ENCODE results near the gene ACSL1. TPM values are rescaled to one million over a fixed set of nuclear protein-coding genes. Genes with fewer than 3 reads are reported as not detected.
"Not testable (repeated sequence)": the region's sequence is repeated elsewhere in the genome, so short reads cannot be mapped to it uniquely, and the experiment has no call there.

The ACSL1 gene
- total RNA-seq, 1 experiment from 2014 or later, result 20.0 TPM

DNA sequence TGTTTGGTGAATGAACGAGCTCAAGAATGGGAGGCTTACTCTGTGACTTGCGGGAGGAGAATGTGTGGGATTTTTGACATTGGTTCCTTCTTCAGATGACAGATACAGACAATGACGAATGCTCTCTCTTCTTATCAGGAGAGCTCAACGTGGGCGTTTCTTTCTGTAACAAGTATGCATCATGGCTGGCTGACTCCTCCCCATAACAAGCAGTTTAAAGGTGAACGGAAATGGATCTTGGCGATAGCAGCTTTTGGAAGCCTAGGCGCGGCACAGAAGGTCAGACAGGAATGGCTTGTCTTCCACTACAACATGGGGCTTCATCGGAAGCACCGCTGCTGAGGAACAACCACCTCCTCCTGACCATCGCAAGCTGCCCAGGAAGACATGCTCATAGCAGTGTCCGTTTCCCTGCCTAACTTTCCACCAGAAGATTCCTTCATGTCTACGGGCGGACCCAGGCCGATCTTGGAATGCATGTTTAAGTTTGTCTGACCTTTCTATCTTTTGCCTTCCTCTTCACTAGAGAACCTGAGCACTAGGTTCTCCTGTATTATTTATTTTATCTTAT lies 18.3 kb upstream of the ACSL1 start:
- CTCF ChIA-PET, result no interaction called here
- ATAC-seq, result no peak

GRCh38 chr4:184839075-184839399 lies 13.3 kb upstream of the ACSL1 start:
- peak overlapping the region; percentile 74; the same call in 1 of the 2 replicates for H3K4me2 ChIP-seq (ENCODE audit: low read length)
- ATAC-seq; H3K79me2 ChIP-seq (ENCODE audit: low read length); H3K9me2 ChIP-seq (replicated peaks; ENCODE audit: low read length); H3K9ac ChIP-seq (ENCODE audit: low read length); H3K4me3 ChIP-seq (ENCODE audit: low read length); H3K27me3 ChIP-seq (ENCODE audit: low read length); H3K27ac ChIP-seq (ENCODE audit: low read length); BruUV-seq (replicated peaks); H2AFZ ChIP-seq (ENCODE audit: low read length); H3K9me3 ChIP-seq (ENCODE audit: low read length); DNase-seq; POLR2A ChIA-PET (ENCODE audit: unreplicated experiment); H4K20me1 ChIP-seq (ENCODE audit: low read length); H3F3A ChIP-seq (ENCODE audit: low read length, unreplicated experiment); H3K36me3 ChIP-seq (ENCODE audit: low read depth, low read length); CTCF ChIA-PET: not testable (repeated sequence)
- intact Hi-C loops (cut with micrococcal nuclease), result loop anchor here (5.0 kb wide), 1 partner anchor 92 kb away; no protein-coding TSS in a partner anchor
- H3K4me1 ChIP-seq (ENCODE audit: insufficient read depth, low read length), result peaks cover 12% of the 10 kb centered on the region

More for the DNA sequence above, 18.3 kb upstream of the ACSL1 start:
- intact Hi-C loops (cut with micrococcal nuclease), result no loop called here
- Histone ChIP-seq H3K9ac (ENCODE audit: low read length) (no peak overlapping the region), H3K9me2 (replicated peaks; ENCODE audit: low read length) (no peaks in the 10 kb centered on the region), H3K27me3 (ENCODE audit: low read length) (no peaks in the 10 kb centered on the region), H3K4me2 (ENCODE audit: low read length) (no peak overlapping the region), H3F3A (ENCODE audit: low read length, unreplicated experiment) (no peaks in the 10 kb centered on the region), H3K4me1 (ENCODE audit: insufficient read depth, low read length) (peaks cover 20% of the 10 kb centered on the region), H3K9me3 (ENCODE audit: low read length) (no peaks in the 10 kb centered on the region), H2AFZ (ENCODE audit: low read length) (no peak overlapping the region), H4K20me1 (ENCODE audit: low read length) (no peaks in the 10 kb centered on the region), H3K36me3 (ENCODE audit: low read depth, low read length) (no peaks in the 10 kb centered on the region), H3K79me2 (ENCODE audit: low read length) (no peaks in the 10 kb centered on the region), H3K27ac (ENCODE audit: low read length) (no peak overlapping the region), H3K4me3 (ENCODE audit: low read length) (no peak overlapping the region)
- POLR2A ChIA-PET (ENCODE audit: unreplicated experiment), result interaction anchor here (0.5 kb wide), 1 partner anchor 98 kb away, joined by 3 read pairs; no protein-coding TSS in a partner anchor
- DNase-seq, result no peak
- TF ChIP-seq EZH2 (IDR thresholded peaks at IDR 0.05; ENCODE audit: low read length, unreplicated experiment) (no peak), EZH2phosphoT487 (IDR thresholded peaks at IDR 0.05; ENCODE audit: borderline replicate concordance, low read length) (no peak)
- TF ChIP-seq, protein P1, sequence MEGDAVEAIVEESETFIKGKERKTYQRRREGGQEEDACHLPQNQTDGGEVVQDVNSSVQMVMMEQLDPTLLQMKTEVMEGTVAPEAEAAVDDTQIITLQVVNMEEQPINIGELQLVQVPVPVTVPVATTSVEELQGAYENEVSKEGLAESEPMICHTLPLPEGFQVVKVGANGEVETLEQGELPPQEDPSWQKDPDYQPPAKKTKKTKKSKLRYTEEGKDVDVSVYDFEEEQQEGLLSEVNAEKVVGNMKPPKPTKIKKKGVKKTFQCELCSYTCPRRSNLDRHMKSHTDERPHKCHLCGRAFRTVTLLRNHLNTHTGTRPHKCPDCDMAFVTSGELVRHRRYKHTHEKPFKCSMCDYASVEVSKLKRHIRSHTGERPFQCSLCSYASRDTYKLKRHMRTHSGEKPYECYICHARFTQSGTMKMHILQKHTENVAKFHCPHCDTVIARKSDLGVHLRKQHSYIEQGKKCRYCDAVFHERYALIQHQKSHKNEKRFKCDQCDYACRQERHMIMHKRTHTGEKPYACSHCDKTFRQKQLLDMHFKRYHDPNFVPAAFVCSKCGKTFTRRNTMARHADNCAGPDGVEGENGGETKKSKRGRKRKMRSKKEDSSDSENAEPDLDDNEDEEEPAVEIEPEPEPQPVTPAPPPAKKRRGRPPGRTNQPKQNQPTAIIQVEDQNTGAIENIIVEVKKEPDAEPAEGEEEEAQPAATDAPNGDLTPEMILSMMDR (conservative IDR thresholded peaks at IDR 0.05; ENCODE audit: low read depth, low read length), result no peak
- BruUV-seq (replicated peaks), result no TSS peak

- Histone ChIP-seq H3K9ac (ENCODE audit: low read length) (peak overlapping the region; percentile 46), H3K4me2 (ENCODE audit: low read length) (peak overlapping the region; percentile 74), H3K4me3 (ENCODE audit: low read length) (peak overlapping the region; percentile 40), H3K27me3 (ENCODE audit: low read length) (no peaks in the 10 kb centered on the region), H3K79me2 (ENCODE audit: low read length) (no peaks in the 10 kb centered on the region), H3K9me2 (replicated peaks; ENCODE audit: low read length) (no peaks in the 10 kb centered on the region), H3K27ac (ENCODE audit: low read length) (peak overlapping the region; percentile 84), H4K20me1 (ENCODE audit: low read length) (no peaks in the 10 kb centered on the region), H2AFZ (ENCODE audit: low read length) (no peak overlapping the region), H3K4me1 (ENCODE audit: insufficient read depth, low read length) (peaks cover 12% of the 10 kb centered on the region), H3K36me3 (ENCODE audit: low read depth, low read length) (no peaks in the 10 kb centered on the region), H3K9me3 (ENCODE audit: low read length) (no peaks in the 10 kb centered on the region), H3F3A (ENCODE audit: low read length, unreplicated experiment) (no peaks in the 10 kb centered on the region)
- TF ChIP-seq, protein P1 (conservative IDR thresholded peaks at IDR 0.05; ENCODE audit: low read depth, low read length), result no peak
- TF ChIP-seq EZH2 (IDR thresholded peaks at IDR 0.05; ENCODE audit: low read length, unreplicated experiment), result no peak
- no peak for TF ChIP-seq EZH2phosphoT487 (IDR thresholded peaks at IDR 0.05; ENCODE audit: borderline replicate concordance, low read length)
- BruUV-seq (replicated peaks), result no TSS peak
- CTCF ChIA-PET, result no interaction called here
- intact Hi-C loops (cut with micrococcal nuclease), result loop anchor here (5.0 kb wide), 1 partner anchor 91 kb away; no protein-coding TSS in a partner anchor
- DNase-seq, result peak; percentile 49
- POLR2A ChIA-PET (ENCODE audit: unreplicated experiment), result no interaction called here
- peak; percentile 98 for ATAC-seq
These were observed 12.7 kb upstream of the ACSL1 start for GRCh38 chr4:184838249-184839074.
